SK-N-SH treated with all-trans-retinoic acid at 6 μM for 48 hours (cell line): ENCODE data around the gene ENTPD7.

ENCODE experiments used
- CREB5 ChIP-seq: fragments of 250-450 bp; sonication (Bioruptor Pico); IDR thresholded peaks from 2 replicates; pipeline ENCODE4 v1.5.1; 2020; ENCODE audit warnings: low read depth, mild to moderate bottlenecking, moderate library complexity
- ESRRG ChIP-seq: fragments of 250-450 bp; sonication (Bioruptor Pico); IDR thresholded peaks from 2 replicates; pipeline ENCODE4 v1.6.1; 2021; ENCODE audit warnings: mild to moderate bottlenecking
- GLIS3 ChIP-seq: fragments of 250-450 bp; sonication (Bioruptor Pico); IDR thresholded peaks from 2 replicates; pipeline ENCODE4 v1.5.0; 2020; ENCODE audit warnings: mild to moderate bottlenecking, moderate library complexity
- OSR1 ChIP-seq: fragments of 250-450 bp; sonication (Bioruptor Pico); IDR thresholded peaks from 2 replicates; pipeline ENCODE4 v1.8.0; 2022; ENCODE audit warnings: moderate library complexity, mild to moderate bottlenecking, inconsistent platforms
- PATZ1 ChIP-seq: fragments of 250-450 bp; sonication (Bioruptor Pico); IDR thresholded peaks from 2 replicates; pipeline ENCODE4 v1.8.0; 2020; ENCODE audit warnings: mild to moderate bottlenecking, moderate library complexity, borderline replicate concordance
- ZFP3 ChIP-seq: fragments of 250-450 bp; sonication (Bioruptor Pico); IDR thresholded peaks from 2 replicates; pipeline ENCODE4 v1.5.0; 2020; ENCODE audit warnings: mild to moderate bottlenecking, moderate library complexity
- ZFP30 ChIP-seq: fragments of 450-650 bp; formaldehyde crosslinking; IDR thresholded peaks from 2 replicates; pipeline ENCODE4 v1.5.0; 2022; ENCODE audit warnings: mild to moderate bottlenecking, moderate library complexity
- ZNF8 ChIP-seq: fragments of 450-650 bp; formaldehyde crosslinking; IDR thresholded peaks from 2 replicates; pipeline ENCODE4 v1.5.0; 2020; ENCODE audit warnings: mild to moderate bottlenecking, moderate library complexity

GRCh38 chr10:99647601-99648151, 11.6 kb upstream of the ENTPD7 start:
- TF ChIP-seq ZNF8 (CRISPR knock-in tag), result no peak
- no peak for TF ChIP-seq ZFP30 (CRISPR knock-in tag)
- TF ChIP-seq ESRRG (CRISPR knock-in tag), result no peak
- TF ChIP-seq ZFP3, result no peak
- TF ChIP-seq OSR1 (CRISPR knock-in tag), result no peak
- no peak for TF ChIP-seq CREB5 (CRISPR knock-in tag)
- no peak for TF ChIP-seq PATZ1 (CRISPR knock-in tag)
- TF ChIP-seq GLIS3, result no peak
